Upper lobe of right lung (tissue), 1 donor: Measurements from ENCODE around the gene FAM162A. TPM values are rescaled to one million over a fixed set of nuclear protein-coding genes. Genes with fewer than 3 reads are reported as not detected.
"Not testable (repeated sequence)": the region's sequence is repeated elsewhere in the genome, so short reads cannot be mapped to it uniquely, and the experiment has no call there.

Experiments used
- ATAC-seq: fragments of 200-7000 bp; cut with Tn5 transposase; one replicate; pipeline ENCODE4 v1.9.1; 2020; ENCODE audit warnings: mild to moderate bottlenecking, moderate library complexity
- DNase-seq: peaks from one replicate; pipeline ENCODE4 v3.0.0-alpha.2; 2020
- H3K27ac ChIP-seq: fragments of 200-600 bp; one replicate; pipeline ENCODE4 v1.8.0; 2022
- H3K27me3 ChIP-seq: fragments of 200-600 bp; one replicate; pipeline ENCODE4 v1.8.0; 2022; ENCODE audit warnings: mild to moderate bottlenecking
- H3K36me3 ChIP-seq: fragments of 200-600 bp; one replicate; pipeline ENCODE4 v1.8.0; 2022
- H3K4me1 ChIP-seq: fragments of 200-600 bp; one replicate; pipeline ENCODE4 v1.8.0; 2022
- H3K4me3 ChIP-seq: fragments of 200-600 bp; one replicate; pipeline ENCODE4 v1.8.0; 2022; ENCODE audit warnings: mild to moderate bottlenecking
- H3K9me3 ChIP-seq: fragments of 200-600 bp; one replicate; pipeline ENCODE4 v1.8.0; 2022
- CTCF ChIP-seq: fragments of 200-600 bp; IDR thresholded peaks from one replicate; pipeline ENCODE4 v1.8.0; 2022; ENCODE audit warnings: antibody characterized with exemption
- intact Hi-C: fragments of 100-400 bp; cut with DNase I; formaldehyde crosslinking; loops from one replicate; pipeline ENCODE4 v1.11.0; 2022
- total RNA-seq: library from RNA; stranded (reverse); fragmentation: NEBNext Ultra II Directional; extraction: Animal tissue kit (Norgen Biotek cat#: 25700); gene quantifications from one replicate; pipeline ENCODE4 v1.2.1, GENCODE V29; 2021
- donor health status: DM: no; HTN: yes; CAD: no; lungs with severe emphysema.

Gene FAM162A
- total RNA-seq, 1 donor from 2014 or later: 31.0 TPM

GRCh38 chr3:122357828-122358702, 25.9 kb upstream of the FAM162A start:
- no peaks in the 10 kb centered on the region for H3K27me3 ChIP-seq

GRCh38 chr3:122358703-122359032, 25.3 kb upstream of the FAM162A start:
- no peak for TF ChIP-seq CTCF

More at GRCh38 chr3:122357828-122358702, 25.9 kb upstream of the FAM162A start:
- no peak overlapping the region for H3K4me3 ChIP-seq
- no peaks in the 10 kb centered on the region for H3K9me3 ChIP-seq
- intact Hi-C loops: no loop called here
- ATAC-seq: no peak
- no peak for DNase-seq
- peaks cover 42% of the 10 kb centered on the region for H3K36me3 ChIP-seq
- no peak overlapping the region for H3K27ac ChIP-seq
- TF ChIP-seq CTCF: no peak
- H3K4me1 ChIP-seq: no peaks in the 10 kb centered on the region

GRCh38 chr3:122362026-122362425, 22.0 kb upstream of the FAM162A start:
- H3K9me3 ChIP-seq: no peaks in the 10 kb centered on the region
- no peak for TF ChIP-seq CTCF
- intact Hi-C loops: no loop called here
- H3K4me3 ChIP-seq: no peak overlapping the region
- no peaks in the 10 kb centered on the region for H3K27me3 ChIP-seq
- no peak overlapping the region for H3K27ac ChIP-seq
- peaks cover 64% of the 10 kb centered on the region for H3K36me3 ChIP-seq
- ATAC-seq: no peak
- H3K4me1 ChIP-seq: no peaks in the 10 kb centered on the region
- DNase-seq: no peak

More at GRCh38 chr3:122358703-122359032, 25.3 kb upstream of the FAM162A start:
- DNase-seq: no peak
- Histone ChIP-seq H3K36me3 (peaks cover 42% of the 10 kb centered on the region), H3K27me3 (no peaks in the 10 kb centered on the region), H3K9me3 (no peaks in the 10 kb centered on the region), H3K4me3 (no peak overlapping the region), H3K4me1 (no peaks in the 10 kb centered on the region), H3K27ac (no peak overlapping the region)
- no peak for ATAC-seq
- intact Hi-C loops: no loop called here

GRCh38 chr3:122364490-122364889, 19.5 kb upstream of the FAM162A start:
- peaks cover 55% of the 10 kb centered on the region for H3K36me3 ChIP-seq
- TF ChIP-seq CTCF: no peak
- DNase-seq (no peak), ATAC-seq (no peak)
- intact Hi-C loops: no loop called here
- H3K9me3 ChIP-seq: no peaks in the 10 kb centered on the region
- H3K27ac ChIP-seq: no peak overlapping the region
- no peaks in the 10 kb centered on the region for H3K27me3 ChIP-seq
- H3K4me3 ChIP-seq: no peak overlapping the region
- no peaks in the 10 kb centered on the region for H3K4me1 ChIP-seq

- no peak overlapping the region for H3K4me3 ChIP-seq
- H3K9me3 ChIP-seq: no peaks in the 10 kb centered on the region
- no peak overlapping the region for H3K27ac ChIP-seq
- H3K27me3 ChIP-seq: no peaks in the 10 kb centered on the region
- no peak for ATAC-seq
- no peak for DNase-seq
- no peak for TF ChIP-seq CTCF
- H3K36me3 ChIP-seq: peaks cover 55% of the 10 kb centered on the region
- intact Hi-C loops: no loop called here
- no peaks in the 10 kb centered on the region for H3K4me1 ChIP-seq
These were observed 18.9 kb upstream of the FAM162A start for GRCh38 chr3:122365073-122365472.

GRCh38 chr3:122365582-122366378, 18.2 kb upstream of the FAM162A start:
- H3K4me1 ChIP-seq, DNase-seq, H3K4me3 ChIP-seq, H3K27me3 ChIP-seq, H3K27ac ChIP-seq, intact Hi-C loops, H3K9me3 ChIP-seq: not testable (repeated sequence)
- H3K36me3 ChIP-seq: peaks cover 53% of the 10 kb centered on the region
- ATAC-seq: peak; percentile 84
